Kidney (tissue), 14 donors: ENCODE data around the gene GRM1. TPM values are rescaled to one million over a fixed set of nuclear protein-coding genes. Genes with fewer than 3 reads are reported as not detected.

Experiments
- DNase-seq, 5 donors: peaks; one replicate each; pipeline ENCODE4 v3.0.0-alpha.2; 2013 to 2020
- FAIRE-seq: peaks from 2 replicates; lab custom pipeline; 2012; peaks lifted over from hg19 to GRCh38; lab: Jason Lieb, UNC
- H3K27ac ChIP-seq, 2 donors: one replicate each; pipeline ENCODE4 v1.7.0; 2013; ENCODE audit warnings: low read depth in 2 of 2, low read length in 2 of 2, inconsistent platforms in 1 of 2
- H3K27me3 ChIP-seq: one replicate; pipeline ENCODE4 v1.7.1; 2013; ENCODE audit warnings: low read length, inconsistent platforms; ENCODE audit not compliant: control insufficient read depth, insufficient read depth
- H3K36me3 ChIP-seq, 3 donors: one replicate each; pipeline versions ENCODE4 v1.7.0 to v1.7.1; 2013; ENCODE audit warnings: low read length in 3 of 3, control low read depth in 1 of 3, inconsistent platforms in 1 of 3; ENCODE audit not compliant: insufficient read depth in 3 of 3, control insufficient read depth in 2 of 3
- H3K4me1 ChIP-seq, 3 donors: one replicate each; pipeline versions ENCODE4 v1.7.0 to v1.7.1; 2013; ENCODE audit warnings: low read length in 3 of 3, inconsistent platforms in 1 of 3, low read depth in 1 of 3; ENCODE audit not compliant: control insufficient read depth in 2 of 3, insufficient read depth in 2 of 3
- H3K4me3 ChIP-seq, 3 donors: one replicate each; pipeline versions ENCODE4 v1.7.0 to v1.8.1; 2013; ENCODE audit warnings: low read length in 3 of 3, control low read depth in 1 of 3, inconsistent platforms in 1 of 3
- H3K9ac ChIP-seq, 3 donors: one replicate each; pipeline versions ENCODE4 v1.7.0 to v1.7.1; 2013; ENCODE audit warnings: low read length in 3 of 3, control low read depth in 1 of 3, inconsistent platforms in 1 of 3
- H3K9me3 ChIP-seq, 3 donors: one replicate each; pipeline versions ENCODE4 v1.7.0 to v1.7.1; 2013; ENCODE audit warnings: low read length in 3 of 3, control low read depth in 1 of 3, inconsistent platforms in 1 of 3; ENCODE audit not compliant: control insufficient read depth in 2 of 3, insufficient read depth in 1 of 3
- intact Hi-C: fragments of 100-400 bp; cut with DNase I; formaldehyde crosslinking; loops from one replicate; pipeline ENCODE4 v1.11.1; 2022
- polyA plus RNA-seq: library from polyadenylated mRNA; stranded (reverse); fragments of 350-450 nt; fragmentation: Illumina TruSeq; extraction: RNeasy Lipid Tissue Mini Kit (QIAGEN cat#74804); gene quantifications from one replicate; pipeline ENCODE4 v1.2.3, GENCODE V29; 2014; ENCODE audit warnings: low read depth, low replicate concordance; ENCODE audit not compliant: insufficient read depth
- total RNA-seq: library from RNA; stranded (reverse); fragmentation: NEBNext Ultra II Directional; extraction: Animal tissue kit (Norgen Biotek cat#: 25700); gene quantifications from one replicate; pipeline ENCODE4 v1.2.1, GENCODE V29; 2021
- TF ChIP-seq, protein P1 (sequence below): IDR thresholded peaks from 3 replicates; pipeline ENCODE4 v1.5.1; 2012; ENCODE audit warnings: mild to moderate bottlenecking, moderate library complexity, borderline replicate concordance; ENCODE audit not compliant: insufficient read depth; ENCODE audit errors: extremely low read depth
- donor health status: control.
- donor health status: control.
- donor health status: control.
- donor health status: control.
- donor health status: control.
- donor health status: DM: yes; HTN: yes; CAD: no.
- donor health status: Normal renal cell carcinoma (clear cell type).

The GRM1 gene
- total and polyA plus RNA-seq, 2 donors from 2014 or later: 0.19 to 0.82 TPM

- H3K27ac ChIP-seq: no peak overlapping the region
- FAIRE-seq (no peak), DNase-seq (no peak)
- H3K4me3 ChIP-seq: no peak overlapping the region
- H3K4me1 ChIP-seq: no peaks in the 10 kb centered on the region
- H3K36me3 ChIP-seq: no peaks in the 10 kb centered on the region
- TF ChIP-seq, protein P1, sequence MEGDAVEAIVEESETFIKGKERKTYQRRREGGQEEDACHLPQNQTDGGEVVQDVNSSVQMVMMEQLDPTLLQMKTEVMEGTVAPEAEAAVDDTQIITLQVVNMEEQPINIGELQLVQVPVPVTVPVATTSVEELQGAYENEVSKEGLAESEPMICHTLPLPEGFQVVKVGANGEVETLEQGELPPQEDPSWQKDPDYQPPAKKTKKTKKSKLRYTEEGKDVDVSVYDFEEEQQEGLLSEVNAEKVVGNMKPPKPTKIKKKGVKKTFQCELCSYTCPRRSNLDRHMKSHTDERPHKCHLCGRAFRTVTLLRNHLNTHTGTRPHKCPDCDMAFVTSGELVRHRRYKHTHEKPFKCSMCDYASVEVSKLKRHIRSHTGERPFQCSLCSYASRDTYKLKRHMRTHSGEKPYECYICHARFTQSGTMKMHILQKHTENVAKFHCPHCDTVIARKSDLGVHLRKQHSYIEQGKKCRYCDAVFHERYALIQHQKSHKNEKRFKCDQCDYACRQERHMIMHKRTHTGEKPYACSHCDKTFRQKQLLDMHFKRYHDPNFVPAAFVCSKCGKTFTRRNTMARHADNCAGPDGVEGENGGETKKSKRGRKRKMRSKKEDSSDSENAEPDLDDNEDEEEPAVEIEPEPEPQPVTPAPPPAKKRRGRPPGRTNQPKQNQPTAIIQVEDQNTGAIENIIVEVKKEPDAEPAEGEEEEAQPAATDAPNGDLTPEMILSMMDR: no peak
- intact Hi-C loops: no loop called here
- H3K9me3 ChIP-seq: no peaks in the 10 kb centered on the region
- no peaks in the 10 kb centered on the region for H3K27me3 ChIP-seq
- no peak overlapping the region for H3K9ac ChIP-seq
Observed at GRCh38 chr6:146273490-146273889, 244.6 kb downstream of the GRM1 start.

DNA sequence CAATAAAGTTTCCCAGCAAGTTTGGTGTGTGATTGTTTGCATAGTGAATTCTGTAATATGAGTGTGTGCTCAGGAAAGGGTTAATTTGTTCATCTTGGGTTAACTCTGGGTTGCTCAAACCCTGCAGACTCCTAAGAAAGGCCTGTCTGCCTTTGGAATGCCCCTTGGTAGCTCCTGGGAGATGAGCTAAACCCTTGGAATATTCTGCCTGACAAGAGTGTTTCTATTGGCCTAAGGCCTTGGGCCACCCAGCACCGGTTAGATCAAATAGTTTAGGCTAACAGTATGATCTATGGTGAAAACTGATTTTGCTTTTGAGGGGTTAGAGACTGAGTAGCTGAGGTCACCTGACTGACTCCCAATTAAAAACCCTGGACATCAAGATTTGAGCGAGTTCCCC lies 248.3 kb downstream of the GRM1 start:
- intact Hi-C loops: no loop called here
- no peaks in the 10 kb centered on the region for H3K36me3 ChIP-seq
- H3K9ac ChIP-seq: no peak overlapping the region
- DNase-seq (no peak), FAIRE-seq (no peak)
- TF ChIP-seq, protein P1: no peak
- H3K4me1 ChIP-seq: no peaks in the 10 kb centered on the region
- H3K27ac ChIP-seq: no peak overlapping the region
- no peaks in the 10 kb centered on the region for H3K27me3 ChIP-seq
- no peak overlapping the region for H3K4me3 ChIP-seq
- H3K9me3 ChIP-seq: no peaks in the 10 kb centered on the region

DNA sequence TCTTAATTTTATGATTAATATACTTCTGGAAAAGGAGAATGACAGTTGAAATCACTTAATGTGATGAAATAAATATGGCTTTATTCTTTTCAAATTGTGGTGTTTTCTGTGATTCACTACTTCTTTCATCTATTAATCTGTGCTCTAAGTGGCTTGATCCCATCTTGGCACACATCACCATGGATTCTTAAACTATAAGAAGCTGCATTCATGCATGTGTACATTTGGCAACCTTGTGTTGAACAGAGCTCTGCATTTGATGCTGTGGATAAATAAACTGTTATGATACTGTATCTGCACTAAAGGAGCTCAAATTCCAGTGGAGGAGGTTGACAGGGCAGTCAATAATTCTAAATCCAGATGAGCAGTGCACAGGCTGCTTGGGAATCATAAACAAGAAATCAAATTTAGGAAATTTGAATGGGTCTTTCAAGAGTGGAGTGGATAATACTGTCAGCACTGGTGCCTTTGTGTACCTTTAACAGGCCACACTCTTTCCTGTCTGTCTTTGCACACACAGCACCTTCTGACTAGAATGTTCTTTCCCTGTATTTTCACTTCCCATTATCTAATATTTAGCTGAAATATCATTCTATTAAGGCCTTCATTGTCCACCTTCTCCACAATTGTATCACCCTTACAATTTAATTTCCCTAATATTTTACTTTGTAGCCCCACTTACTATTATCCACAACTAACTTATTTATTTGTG lies 252.9 kb downstream of the GRM1 start:
- Histone ChIP-seq H3K27ac (no peak overlapping the region), H3K27me3 (no peaks in the 10 kb centered on the region), H3K4me1 (no peaks in the 10 kb centered on the region), H3K9me3 (no peaks in the 10 kb centered on the region), H3K4me3 (no peak overlapping the region), H3K9ac (no peak overlapping the region), H3K36me3 (no peaks in the 10 kb centered on the region)
- TF ChIP-seq, protein P1: no peak
- intact Hi-C loops: no loop called here
- DNase-seq (no peak), FAIRE-seq (no peak)

GRCh38 chr6:146282837-146283236 lies 254.0 kb downstream of the GRM1 start:
- Histone ChIP-seq H3K4me1 (no peaks in the 10 kb centered on the region), H3K4me3 (no peak overlapping the region), H3K9ac (no peak overlapping the region), H3K27ac (no peak overlapping the region), H3K27me3 (no peaks in the 10 kb centered on the region), H3K9me3 (no peaks in the 10 kb centered on the region), H3K36me3 (no peaks in the 10 kb centered on the region)
- intact Hi-C loops: no loop called here
- DNase-seq (no peak), FAIRE-seq (no peak)
- TF ChIP-seq, protein P1: no peak
